Activated CD8-positive, alpha-beta memory T cell treated with anti-CD3 and anti-CD28 coated beads, Interleukin-2, amount 50 U/mL, for 1 hour (primary cell): ENCODE results near the gene PDZD2.
"Not testable (repeated sequence)": the region's sequence is repeated elsewhere in the genome, so short reads cannot be mapped to it uniquely, and the experiment has no call there.

Experiments used
- DNase-seq: peaks from one replicate; pipeline ENCODE4 v3.0.0-alpha.2; 2020; ENCODE audit errors: extremely low read depth

PDZD2 gene

DNA sequence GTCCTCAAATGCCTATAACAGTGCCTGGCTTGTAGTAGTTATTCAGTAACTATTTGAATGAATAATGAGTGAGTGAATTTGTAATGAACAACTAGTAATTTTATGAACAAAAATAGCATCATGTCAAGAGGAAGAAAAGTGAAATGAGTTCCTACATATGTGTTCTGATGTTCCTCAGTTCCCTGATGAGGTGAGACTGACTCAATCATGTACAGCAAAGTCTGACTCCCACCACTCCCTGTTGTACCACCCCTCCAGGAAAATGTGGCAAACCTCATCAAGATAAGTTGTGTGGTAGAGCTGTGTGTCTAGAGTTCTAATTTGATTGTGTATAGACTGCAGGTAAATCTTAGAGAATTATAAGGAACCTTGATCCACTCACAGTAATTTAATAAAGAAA lies 333.6 kb downstream of the PDZD2 start:
- no peak for DNase-seq

DNA sequence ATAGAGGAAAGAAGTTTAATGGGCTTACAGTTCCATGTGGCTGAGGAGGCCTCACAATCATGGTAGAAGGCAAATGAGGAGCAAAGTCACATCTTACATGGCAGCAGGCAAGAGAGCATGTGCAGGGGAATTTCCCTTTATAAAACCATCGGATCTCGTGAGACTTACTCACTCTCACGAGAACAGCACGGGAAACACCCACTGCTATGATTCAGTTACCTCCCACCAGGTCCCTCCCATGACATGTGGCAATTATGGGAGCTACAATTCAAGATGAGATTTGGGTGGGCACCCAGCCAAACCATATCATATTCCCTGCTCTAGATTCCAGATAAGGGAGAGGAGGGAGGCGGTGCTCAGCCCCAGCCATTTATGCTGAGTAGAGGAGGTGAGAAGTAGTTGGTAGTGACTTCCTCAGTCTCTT lies 336.3 kb downstream of the PDZD2 start:
- not testable (repeated sequence) for DNase-seq

DNA sequence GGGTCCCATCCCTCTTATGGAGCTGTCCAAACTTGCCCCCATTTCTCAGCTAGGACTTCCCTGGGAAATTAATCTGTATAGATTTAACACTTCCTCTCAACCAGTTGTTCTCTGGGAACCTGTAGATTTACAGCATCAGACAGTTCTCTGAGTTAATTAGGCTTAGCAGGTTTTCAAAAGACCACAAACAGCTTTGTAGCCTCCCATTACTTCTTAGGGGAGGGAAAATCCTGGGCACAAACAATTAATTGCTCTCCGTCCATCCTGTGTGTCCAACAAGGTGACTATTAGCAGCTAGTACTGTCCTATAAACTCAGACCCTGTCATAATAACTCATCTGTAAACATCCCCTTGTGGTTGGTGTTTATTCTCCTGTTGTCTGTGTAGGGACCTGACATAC lies 337.2 kb downstream of the PDZD2 start:
- no peak for DNase-seq

DNA sequence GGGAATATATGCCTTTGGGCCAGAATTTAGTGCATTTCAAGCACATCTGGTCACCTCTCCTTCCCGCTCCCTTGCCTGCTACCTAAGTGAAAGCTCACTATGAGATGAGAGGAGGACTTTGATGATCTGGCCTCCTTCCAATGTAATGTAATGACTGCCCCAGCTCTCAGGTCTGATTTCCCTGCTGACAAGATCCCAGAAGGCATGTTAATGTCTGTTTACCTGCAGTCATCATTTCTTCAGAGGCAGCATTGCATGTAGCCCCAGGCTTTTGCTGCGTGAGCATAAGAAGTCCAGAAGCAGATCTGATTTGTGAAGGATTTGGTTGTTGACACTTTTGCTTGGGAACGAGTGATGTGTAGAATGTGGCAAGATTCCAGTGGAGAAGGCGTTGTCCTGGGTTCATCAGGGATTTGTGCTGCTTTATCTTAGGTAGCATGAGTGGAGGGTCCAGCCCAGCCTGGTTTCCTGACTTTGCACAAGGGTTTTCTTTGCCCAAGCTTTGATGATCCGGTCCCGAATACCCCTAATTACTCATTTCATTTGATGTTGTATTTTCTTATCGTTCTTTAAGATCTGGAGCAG lies 342.5 kb downstream of the PDZD2 start:
- no peak for DNase-seq

DNA sequence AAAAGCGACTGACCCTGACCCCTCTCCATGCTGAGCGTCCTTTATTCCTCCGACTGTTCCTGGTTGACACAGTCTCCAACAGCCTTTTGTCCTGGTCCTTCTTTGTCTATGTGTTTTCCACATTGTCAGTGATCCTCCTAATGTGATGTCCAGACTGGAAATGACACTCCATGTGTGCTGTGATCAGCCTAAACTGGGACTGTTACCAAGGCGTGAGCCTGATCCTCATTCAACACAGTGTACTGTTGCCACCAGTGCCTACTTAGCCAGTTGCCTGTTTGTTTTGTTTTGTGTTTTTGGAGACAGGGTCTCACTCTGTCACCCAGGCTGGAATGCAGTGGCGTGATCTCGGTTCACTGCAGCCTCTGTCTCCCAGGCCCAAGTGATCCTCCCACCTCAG lies 343.1 kb downstream of the PDZD2 start:
- DNase-seq: no peak

DNA sequence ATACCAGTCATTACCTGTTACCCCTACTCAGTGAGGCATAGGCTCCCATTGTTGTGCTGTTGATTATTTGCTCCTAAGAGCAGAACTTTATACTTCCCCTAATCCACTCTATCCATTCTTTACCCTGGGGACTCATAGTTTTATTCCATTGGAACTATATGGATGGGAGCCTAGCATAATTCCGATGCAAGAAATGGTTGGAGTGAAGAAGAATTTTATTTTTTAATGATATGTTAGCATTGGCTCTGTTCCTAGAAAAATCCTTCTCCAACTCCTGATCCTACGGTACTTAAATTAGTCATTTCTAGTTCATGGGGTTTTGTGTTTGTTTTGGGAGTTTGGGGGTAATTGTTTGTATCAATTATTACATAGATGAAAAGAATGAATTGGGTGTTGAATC lies 343.7 kb downstream of the PDZD2 start:
- no peak for DNase-seq

DNA sequence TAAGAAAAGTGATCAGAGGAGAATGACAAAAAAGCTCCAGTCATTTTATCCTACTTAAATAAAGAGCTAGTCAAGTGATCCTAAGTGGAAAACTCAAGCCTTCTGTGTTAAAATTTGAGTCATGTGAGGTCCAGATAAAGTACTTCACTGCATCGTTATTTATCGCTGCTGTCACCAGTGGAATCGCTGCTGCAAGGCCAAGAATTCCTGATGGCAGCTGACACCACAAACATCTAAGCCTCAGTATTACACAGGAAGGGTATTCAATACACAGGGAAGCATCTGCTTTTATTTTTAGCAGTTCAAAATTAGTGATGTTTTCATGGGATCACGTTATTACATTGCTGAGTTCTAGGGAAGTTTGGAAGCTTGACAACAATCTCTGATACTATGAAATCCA lies 344.9 kb downstream of the PDZD2 start:
- no peak for DNase-seq

DNA sequence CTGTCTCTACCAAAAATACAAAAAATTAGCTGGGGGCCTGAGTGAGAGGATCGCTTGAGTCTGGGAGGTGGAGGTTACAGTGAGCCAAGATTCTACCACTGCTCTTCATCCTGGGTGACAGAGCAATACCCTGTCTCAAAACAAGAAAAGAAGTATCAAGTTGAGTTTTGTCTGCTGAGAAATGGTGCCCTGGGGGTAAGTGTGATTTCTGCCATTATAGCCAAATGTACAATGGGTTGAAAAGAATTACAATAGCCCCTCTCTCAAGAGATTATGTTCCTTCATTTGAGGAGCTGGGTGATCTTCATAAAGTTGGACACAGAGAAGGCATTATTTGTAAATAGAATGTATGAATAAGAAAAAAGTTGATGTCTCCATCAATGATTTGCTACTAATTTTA lies 345.8 kb downstream of the PDZD2 start:
- no peak for DNase-seq

DNA sequence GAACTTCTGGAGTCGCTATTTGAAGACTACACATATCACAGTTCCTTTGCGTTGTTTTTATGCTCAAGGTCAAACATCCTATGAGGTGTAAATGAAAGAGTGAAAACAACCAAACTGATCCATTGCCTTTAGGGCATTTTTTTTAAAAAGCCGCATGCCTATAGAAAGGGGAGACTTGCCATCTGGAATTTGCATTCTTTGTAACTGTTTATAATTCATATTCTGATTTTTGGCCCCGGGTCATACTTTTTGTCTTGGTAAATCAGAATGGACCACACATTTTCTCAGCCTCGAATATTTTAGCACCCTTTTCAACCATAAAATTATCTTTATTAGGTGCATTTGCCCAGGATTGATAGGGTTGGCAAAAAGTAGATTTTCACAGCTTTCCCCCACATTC lies 347.2 kb downstream of the PDZD2 start:
- DNase-seq: no peak

DNA sequence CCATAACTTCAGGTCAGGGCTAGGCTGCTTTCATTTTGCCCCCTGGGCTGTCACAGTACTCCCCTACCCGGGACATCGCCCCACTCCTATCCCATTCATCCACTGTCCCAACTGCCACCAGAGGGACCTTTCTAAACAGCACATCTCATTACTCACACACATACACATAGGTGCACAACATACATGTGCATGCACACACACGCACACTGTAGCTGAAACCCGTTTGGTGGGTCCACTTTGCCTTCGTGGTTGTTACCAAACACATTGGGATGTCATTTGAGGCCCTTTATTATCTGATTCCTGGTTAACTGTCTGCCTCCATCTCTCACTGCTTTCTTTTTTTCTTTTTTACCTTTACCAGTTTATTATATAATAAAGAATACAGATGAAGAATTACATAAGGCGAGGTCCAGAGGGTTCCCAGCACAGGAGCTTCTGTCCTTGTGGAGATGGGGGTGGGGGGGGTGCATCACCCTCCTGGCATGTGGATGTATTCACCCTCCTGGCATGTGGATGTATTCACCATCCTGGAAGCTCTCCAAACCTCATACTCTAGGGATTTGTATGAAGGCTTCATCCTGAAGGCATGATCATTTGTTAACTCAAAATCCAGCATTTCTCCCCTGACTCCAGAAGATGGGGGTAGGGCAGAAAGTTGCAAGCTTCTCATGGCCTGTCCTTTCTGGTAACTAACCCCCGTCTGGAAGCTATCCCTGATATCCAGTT lies 349.2 kb downstream of the PDZD2 start:
- DNase-seq: no peak

DNA sequence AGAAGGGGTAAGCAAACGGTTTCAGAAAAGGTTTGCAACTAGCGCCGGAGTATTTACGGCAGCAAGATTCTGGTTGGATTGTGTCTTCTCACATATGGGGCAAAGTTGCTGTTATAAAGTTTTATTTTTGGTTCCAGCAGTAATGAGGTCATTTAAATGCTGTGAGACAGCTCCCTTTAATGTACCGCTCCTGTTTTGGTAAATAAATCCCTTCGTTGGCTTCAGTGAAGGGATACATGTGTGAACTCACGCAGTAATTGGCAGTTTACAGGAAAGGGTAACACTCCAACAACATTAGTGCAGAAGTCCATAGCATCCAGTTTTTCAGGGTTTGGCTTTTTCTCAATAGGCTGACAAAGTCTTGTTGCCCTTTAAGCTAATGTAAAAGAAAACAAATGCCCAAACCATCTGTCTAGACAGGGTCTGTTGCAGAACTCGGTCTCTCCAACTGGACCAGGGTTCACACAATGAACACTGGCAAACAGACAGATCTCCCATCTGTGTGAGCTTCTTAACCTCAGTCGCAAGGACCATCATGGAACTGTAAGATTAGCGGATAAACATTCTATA lies 351.2 kb downstream of the PDZD2 start:
- DNase-seq: no peak

DNA sequence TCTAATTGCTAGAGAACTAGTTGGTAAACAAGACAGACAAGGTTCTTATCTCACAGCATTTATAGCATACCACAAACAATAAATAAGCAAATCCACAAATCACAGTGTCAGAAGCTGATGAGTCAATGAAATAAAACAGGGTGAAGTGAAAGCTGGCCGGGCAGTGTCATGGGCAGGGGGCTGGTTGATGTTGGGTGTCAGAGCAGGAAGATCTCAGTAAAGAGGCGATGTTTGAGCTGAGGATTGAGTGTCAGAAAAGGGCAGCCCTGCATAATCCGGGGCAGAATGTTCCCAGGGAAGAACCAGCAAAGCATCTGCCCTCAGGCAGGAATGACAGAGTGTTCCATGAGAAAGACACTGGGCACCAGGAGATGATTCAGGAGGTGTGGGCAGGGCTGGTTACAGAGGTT lies 351.8 kb downstream of the PDZD2 start:
- no peak for DNase-seq

DNA sequence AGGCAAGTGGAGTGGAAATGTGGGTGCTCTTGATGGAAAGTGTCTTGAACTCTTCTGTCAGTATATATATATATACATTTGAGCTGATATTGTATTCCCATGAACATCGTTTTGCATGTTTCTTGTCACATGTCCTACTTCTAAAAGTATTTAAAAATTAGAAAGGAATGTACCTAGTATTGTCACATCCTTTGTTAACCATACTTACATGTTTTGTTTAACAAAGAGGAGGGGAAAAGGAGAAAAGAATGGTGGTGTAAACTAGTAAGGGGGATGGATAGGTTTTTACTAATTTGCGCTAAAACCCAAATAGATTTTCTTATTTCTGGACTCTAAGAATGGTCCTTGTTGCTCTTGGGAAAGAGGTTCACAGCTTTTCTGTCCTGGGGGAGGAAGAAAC lies 353.4 kb downstream of the PDZD2 start:
- no peak for DNase-seq

DNA sequence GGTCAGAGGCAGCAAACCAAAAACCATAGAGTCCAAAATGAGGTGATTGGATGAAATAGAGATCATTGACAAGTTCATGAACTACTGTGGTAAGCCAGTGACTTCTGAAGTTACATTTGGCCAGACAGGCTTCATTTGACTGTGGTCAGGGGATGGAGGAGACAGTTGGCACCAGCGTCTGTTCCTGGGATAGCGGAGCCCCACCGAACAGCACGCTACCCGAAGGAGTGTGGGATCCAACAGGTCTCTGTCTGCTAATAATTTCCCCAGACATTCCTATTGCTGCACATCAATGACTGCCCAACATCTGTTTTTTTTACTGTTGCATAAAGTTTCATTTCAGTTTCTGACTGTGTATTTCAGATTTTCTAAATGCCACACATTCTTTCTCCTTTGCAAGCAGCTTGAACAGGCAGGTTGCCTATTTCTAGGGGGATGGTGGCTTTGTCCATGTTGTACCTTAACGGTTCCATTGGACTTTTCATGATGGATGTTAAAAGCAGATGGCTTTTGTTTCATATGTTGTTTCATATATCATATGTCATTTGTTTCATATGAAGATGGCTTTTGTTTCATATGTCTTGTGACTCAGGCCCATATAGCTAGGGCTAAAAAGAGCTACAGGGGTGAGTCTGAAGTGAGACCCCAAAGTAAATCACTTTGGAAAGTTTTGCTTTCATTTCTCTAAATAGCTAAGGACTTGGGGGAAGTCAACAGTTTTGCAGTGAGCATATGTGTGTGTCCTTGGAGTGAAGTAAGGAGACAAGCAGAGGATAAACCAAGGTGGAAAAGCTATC lies 354.4 kb downstream of the PDZD2 start:
- no peak for DNase-seq

DNA sequence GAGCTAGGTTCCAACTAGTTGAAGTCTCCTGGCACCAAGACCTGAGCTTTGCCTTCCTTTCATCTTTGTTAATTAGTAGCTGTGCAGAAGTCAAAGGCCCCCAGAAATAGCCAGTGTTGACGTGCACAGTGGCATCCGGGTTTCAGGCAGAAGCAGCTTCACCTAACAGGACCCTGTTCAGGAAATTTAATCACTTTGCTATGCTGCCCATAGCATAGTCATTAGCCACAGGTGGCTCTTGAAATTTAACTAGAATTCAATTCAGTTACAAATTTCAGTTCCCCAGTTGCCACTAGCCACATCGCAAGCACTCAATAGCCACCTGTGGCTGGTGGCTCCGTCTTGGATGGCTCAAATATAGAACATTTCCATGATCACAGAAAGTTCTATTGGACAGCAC lies 356.1 kb downstream of the PDZD2 start:
- no peak for DNase-seq

DNA sequence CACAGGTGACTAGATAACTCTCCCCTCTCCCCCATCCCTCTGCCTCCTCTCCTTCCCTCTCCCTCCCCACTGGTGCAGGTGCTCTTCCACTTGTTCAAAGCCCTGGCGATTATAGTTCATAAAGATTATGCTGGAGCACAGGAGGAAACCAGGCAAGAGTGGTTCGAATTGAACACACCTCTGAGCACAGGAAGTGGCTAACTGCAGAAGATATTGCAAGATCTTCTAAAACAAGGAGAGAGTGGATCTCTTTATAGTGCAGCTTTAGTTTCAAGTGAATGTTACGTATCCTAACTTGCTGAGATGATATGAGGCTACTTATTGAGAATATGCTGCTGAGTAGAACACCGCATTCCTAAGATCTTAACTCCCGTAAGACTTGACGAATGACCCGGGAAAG lies 356.8 kb downstream of the PDZD2 start:
- DNase-seq: no peak

DNA sequence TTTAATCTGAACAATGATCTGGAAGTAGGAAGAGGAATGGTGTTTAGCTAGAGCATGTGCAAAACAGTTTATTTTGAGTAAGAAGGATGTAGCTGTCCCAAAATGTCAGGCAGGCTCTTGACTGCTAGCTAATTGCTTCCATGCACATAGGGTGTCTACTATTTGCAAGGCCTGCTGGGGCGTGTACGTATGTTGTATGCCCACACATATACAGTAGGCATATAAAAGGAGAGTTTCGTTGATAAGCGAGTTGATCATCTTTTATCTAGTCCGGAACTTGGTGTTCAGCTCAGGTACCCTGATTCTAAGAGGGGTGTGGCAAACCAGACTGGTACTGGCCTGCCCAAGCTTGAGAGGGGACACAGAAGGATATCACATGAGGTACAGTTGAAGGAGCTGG lies 358.0 kb downstream of the PDZD2 start:
- DNase-seq: no peak

DNA sequence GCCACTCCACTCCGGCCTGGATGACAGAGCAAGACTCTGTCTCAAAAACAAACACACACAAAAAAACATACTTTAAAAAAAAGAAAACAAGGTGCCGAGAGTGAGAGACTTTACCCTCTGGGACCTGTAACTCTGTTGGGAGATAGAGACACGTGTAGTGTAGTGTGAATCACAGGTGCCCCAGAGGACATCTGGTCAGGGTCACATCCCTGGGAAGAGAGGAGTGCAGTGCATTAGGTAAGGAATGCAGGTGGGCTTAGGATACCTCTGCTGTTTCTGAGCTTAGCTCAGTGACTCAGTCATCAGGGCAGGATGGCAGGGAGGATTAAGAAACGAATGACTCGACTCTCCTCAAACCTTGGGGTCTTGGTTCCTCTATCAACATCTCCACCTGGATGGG lies 360.5 kb downstream of the PDZD2 start:
- DNase-seq: no peak

DNA sequence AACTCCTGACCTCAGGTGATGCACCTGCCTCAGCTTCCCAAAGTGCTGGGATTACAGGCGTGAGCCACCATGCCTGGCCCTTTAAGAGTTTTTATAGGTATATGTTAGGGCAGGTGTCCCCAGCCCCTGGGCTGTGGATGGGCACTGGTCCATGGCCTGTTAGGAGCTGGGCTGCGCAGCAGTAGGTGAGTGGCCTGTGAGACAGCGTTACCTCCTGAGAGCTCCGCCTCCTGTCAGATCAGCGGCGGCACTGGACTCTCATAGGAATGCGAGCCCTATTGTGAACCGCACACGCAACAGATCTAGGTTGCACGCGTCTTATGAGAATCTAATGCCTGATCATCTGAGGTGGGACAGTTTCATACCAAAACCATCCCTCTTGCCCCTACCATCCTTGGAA lies 361.8 kb downstream of the PDZD2 start:
- no peak for DNase-seq

DNA sequence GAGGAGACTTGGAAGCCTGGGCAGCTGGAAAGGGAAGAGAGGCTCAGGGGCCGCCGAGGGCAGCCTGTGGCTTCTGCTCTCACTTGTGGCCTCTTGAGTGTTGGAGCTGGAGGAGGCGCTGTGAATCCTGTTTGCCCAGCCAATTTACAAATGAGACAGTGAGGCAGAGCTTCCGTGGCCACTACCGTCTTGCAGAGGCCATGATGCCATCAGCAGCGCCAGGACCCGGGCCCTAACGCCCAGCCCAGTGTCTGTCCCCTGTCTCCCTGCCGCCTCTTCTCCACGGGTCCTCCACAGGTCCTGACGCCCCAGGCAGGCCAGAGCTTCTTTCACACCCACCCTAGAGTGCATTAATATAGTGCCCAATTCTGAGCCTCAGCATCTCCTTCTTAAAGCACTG lies 362.4 kb downstream of the PDZD2 start:
- no peak for DNase-seq

DNA sequence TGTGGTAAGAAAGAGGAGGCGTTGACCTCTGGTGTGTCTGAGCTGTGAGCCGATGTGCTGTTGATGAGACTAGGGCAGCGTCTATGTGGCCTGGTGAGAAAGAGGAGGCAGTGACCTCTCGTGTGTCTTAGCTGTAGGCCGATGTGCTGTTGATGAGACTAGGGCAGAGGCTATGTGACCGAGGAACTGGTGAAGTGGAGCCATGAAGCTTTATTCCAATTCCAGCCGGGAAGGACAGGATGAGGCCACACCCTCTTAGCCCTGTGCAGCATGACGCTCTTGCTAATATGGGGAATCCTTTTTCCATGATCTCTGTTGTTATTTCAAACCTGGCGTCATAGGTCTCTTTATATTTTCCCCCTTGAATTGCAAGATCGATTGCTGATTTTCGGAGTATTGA lies 362.8 kb downstream of the PDZD2 start:
- no peak for DNase-seq

DNA sequence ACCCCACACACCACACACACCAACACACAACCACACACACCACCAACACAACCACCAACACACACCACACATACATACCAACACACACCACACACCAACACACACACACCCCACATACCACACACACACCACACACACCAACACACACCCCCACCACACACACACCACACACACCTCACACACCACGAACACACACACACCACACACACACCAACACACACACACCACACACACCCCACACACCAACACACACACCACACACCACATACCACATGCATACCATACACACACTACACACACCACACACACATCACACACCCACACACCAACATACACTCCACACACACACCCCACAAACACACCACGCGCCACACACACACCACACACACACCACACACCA lies 363.8 kb downstream of the PDZD2 start:
- no peak for DNase-seq

DNA sequence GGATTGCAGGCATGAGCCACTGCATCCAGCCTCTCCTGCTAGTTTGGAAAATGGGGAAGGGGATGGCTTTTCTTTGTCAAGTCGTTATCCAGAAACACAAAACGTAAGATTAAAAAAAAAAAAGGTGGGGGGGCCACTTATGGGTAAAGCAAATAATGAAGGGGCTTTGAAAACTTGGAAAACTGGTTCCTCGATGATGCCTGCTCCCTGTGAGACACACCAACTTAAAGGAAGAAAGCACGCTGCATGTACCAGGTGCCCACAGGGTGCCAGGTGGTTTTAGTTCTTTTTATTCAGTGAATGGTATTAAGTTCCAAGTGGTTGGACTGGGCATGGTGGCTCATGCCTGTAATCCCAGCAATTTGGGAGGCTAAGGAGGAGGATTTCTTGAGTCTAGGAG lies 365.1 kb downstream of the PDZD2 start:
- no peak for DNase-seq
